DOHH2 (cell line): ENCODE results near the gene CTXN3.

ENCODE experiments used
- H3F3A ChIP-seq: fragments of 200-600 bp; sonication (generic), shearing (Covaris generic); 2 replicates; pipeline ENCODE4 v1.6.0; 2016; ENCODE audit warnings: antibody characterized with exemption, mild to moderate bottlenecking; ENCODE audit not compliant: control insufficient read depth, insufficient read depth
- H3K27ac ChIP-seq: fragments of 200-600 bp; sonication (generic); 2 replicates; pipeline ENCODE4 v1.5.1; 2014; ENCODE audit warnings: low read depth, mild to moderate bottlenecking, low read length, moderate library complexity
- H3K27me3 ChIP-seq: fragments of 200-600 bp; sonication (generic); 2 replicates; pipeline ENCODE4 v1.6.1; 2014; ENCODE audit warnings: mild to moderate bottlenecking, low read length, mixed read lengths; ENCODE audit not compliant: control insufficient read depth
- H3K36me3 ChIP-seq: fragments of 200-600 bp; sonication (generic); 2 replicates; pipeline ENCODE4 v1.6.1; 2014; ENCODE audit warnings: mild to moderate bottlenecking, low read length, moderate library complexity, mixed read lengths; ENCODE audit not compliant: control insufficient read depth
- H3K4me1 ChIP-seq: fragments of 200-600 bp; sonication (generic); 2 replicates; pipeline ENCODE4 v1.6.1; 2014; ENCODE audit warnings: mild to moderate bottlenecking, low read length, mixed read lengths; ENCODE audit not compliant: control insufficient read depth
- H3K4me2 ChIP-seq: fragments of 200-600 bp; sonication (generic); 2 replicates; pipeline ENCODE4 v1.6.0; 2014; ENCODE audit warnings: mild to moderate bottlenecking, low read length, moderate library complexity
- H3K4me3 ChIP-seq: fragments of 200-600 bp; sonication (generic); 2 replicates; pipeline ENCODE4 v1.5.1; 2014; ENCODE audit warnings: mild to moderate bottlenecking, low read length, mixed read lengths
- H3K79me2 ChIP-seq: fragments of 200-600 bp; sonication (generic); 2 replicates; pipeline ENCODE4 v1.6.1; 2014; ENCODE audit warnings: mild to moderate bottlenecking, low read length, mixed read lengths; ENCODE audit not compliant: control insufficient read depth
- H3K9me2 ChIP-seq: fragments of 200-600 bp; sonication (generic); replicated peaks from 2 replicates; pipeline ENCODE4 v1.6.1; 2014; ENCODE audit warnings: mild to moderate bottlenecking, low read length, mixed read lengths; ENCODE audit not compliant: control insufficient read depth
- H3K9me3 ChIP-seq: fragments of 200-600 bp; sonication (generic); 2 replicates; pipeline ENCODE4 v1.6.1; 2014; ENCODE audit warnings: antibody characterized with exemption, low read length, mixed read lengths; ENCODE audit not compliant: control insufficient read depth, insufficient read depth
- H4K20me1 ChIP-seq: fragments of 200-600 bp; sonication (generic); 2 replicates; pipeline ENCODE4 v1.6.0; 2014; ENCODE audit warnings: low read depth, mild to moderate bottlenecking, antibody characterized with exemption, low read length, moderate library complexity; ENCODE audit not compliant: control insufficient read depth, insufficient read depth
- EZH2phosphoT487 ChIP-seq: fragments of 200-600 bp; sonication (generic); IDR thresholded peaks from 2 replicates; pipeline ENCODE4 v1.6.1; 2017; ENCODE audit warnings: borderline replicate concordance, mild to moderate bottlenecking, antibody characterized with exemption, low read length, moderate library complexity, mixed read lengths
- TF ChIP-seq, protein P1 (sequence below): fragments of 200-600 bp; sonication (generic); IDR thresholded peaks from one replicate; pipeline ENCODE4 v1.5.1; 2014; ENCODE audit warnings: antibody characterized with exemption, mild to moderate bottlenecking, low read depth, low read length; ENCODE audit not compliant: poor library complexity, severe bottlenecking

Gene CTXN3

GRCh38 chr5:127685662-127686061 lies 36.8 kb downstream of the CTXN3 start:
- Histone ChIP-seq H3K27me3 (no peaks in the 10 kb centered on the region), H3K79me2 (no peaks in the 10 kb centered on the region), H3K4me2 (no peak overlapping the region), H4K20me1 (no peaks in the 10 kb centered on the region), H3K36me3 (no peaks in the 10 kb centered on the region), H3K4me1 (no peaks in the 10 kb centered on the region), H3K9me3 (no peaks in the 10 kb centered on the region), H3K27ac (no peak overlapping the region), H3F3A (no peaks in the 10 kb centered on the region), H3K9me2 (no peaks in the 10 kb centered on the region), H3K4me3 (no peak overlapping the region)
- TF ChIP-seq, protein P1, sequence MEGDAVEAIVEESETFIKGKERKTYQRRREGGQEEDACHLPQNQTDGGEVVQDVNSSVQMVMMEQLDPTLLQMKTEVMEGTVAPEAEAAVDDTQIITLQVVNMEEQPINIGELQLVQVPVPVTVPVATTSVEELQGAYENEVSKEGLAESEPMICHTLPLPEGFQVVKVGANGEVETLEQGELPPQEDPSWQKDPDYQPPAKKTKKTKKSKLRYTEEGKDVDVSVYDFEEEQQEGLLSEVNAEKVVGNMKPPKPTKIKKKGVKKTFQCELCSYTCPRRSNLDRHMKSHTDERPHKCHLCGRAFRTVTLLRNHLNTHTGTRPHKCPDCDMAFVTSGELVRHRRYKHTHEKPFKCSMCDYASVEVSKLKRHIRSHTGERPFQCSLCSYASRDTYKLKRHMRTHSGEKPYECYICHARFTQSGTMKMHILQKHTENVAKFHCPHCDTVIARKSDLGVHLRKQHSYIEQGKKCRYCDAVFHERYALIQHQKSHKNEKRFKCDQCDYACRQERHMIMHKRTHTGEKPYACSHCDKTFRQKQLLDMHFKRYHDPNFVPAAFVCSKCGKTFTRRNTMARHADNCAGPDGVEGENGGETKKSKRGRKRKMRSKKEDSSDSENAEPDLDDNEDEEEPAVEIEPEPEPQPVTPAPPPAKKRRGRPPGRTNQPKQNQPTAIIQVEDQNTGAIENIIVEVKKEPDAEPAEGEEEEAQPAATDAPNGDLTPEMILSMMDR, result no peak

DNA sequence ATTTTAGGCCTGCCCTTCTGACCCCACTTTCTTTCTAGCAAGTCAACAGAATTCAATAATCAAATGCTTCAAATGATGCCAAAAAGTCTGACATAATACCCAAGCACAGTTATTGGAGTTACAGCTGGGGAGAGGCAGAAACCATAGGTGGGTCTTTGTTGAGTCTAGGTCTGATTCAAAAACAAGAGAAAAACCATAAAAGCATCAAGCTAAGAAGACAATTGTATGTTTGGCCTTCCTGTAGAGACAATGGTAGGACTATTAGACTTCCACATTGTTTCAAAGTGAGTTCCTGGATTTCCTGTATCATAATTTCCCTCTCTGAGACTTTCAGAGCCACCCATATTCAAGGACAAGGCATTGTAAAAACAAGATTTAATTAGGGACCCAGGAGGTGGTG lies 37.5 kb downstream of the CTXN3 start:
- no peak overlapping the region for H3K4me3 ChIP-seq
- H3K4me1 ChIP-seq, result no peaks in the 10 kb centered on the region
- no peaks in the 10 kb centered on the region for H3F3A ChIP-seq
- no peaks in the 10 kb centered on the region for H3K9me2 ChIP-seq
- H3K27me3 ChIP-seq, result no peaks in the 10 kb centered on the region
- no peaks in the 10 kb centered on the region for H3K79me2 ChIP-seq
- H3K27ac ChIP-seq, result no peak overlapping the region
- TF ChIP-seq, protein P1, result no peak
- TF ChIP-seq EZH2phosphoT487, result no peak
- no peaks in the 10 kb centered on the region for H3K9me3 ChIP-seq
- H4K20me1 ChIP-seq, result no peaks in the 10 kb centered on the region
- H3K36me3 ChIP-seq, result no peaks in the 10 kb centered on the region
- H3K4me2 ChIP-seq, result no peak overlapping the region

DNA sequence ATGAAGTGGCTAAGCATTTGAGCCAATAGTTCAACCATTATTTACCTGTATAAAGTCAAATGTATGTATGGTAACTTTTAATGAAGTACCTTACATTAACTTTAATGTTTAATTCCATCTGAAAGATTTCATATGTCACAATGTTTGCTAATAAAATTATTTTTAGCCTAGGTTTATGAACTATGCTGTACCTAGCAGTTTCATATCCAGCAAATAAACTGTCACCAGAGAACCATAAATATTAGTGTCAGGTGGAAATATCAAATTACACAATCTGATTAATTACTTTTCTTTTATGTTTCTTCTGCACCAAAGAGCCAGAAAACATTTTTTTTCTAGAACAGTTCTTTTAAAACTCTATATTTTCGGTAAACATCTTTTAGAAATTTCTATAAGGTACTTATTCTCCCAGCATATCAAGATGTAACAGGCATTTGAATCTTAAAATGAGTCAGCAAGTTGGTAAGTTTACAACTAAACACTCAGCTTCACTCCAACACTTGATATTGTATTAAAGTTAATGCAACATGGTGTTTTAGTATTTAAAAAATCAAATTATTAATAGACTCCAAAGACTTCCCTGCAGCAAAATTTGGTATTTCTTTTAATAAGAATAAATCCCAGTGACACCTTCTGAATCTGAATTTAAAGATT lies 45.8 kb downstream of the CTXN3 start:
- Histone ChIP-seq H3K4me3 (no peak overlapping the region), H3K9me3 (no peaks in the 10 kb centered on the region), H4K20me1 (no peaks in the 10 kb centered on the region), H3K27me3 (no peaks in the 10 kb centered on the region), H3K36me3 (no peaks in the 10 kb centered on the region), H3K4me1 (no peaks in the 10 kb centered on the region), H3K4me2 (no peak overlapping the region), H3K27ac (no peak overlapping the region), H3K9me2 (no peaks in the 10 kb centered on the region), H3F3A (no peaks in the 10 kb centered on the region), H3K79me2 (no peaks in the 10 kb centered on the region)
- TF ChIP-seq EZH2phosphoT487, result no peak

GRCh38 chr5:127695346-127695745 lies 46.5 kb downstream of the CTXN3 start:
- TF ChIP-seq, protein P1, result no peak
- TF ChIP-seq EZH2phosphoT487, result no peak
- Histone ChIP-seq H3K9me2 (no peaks in the 10 kb centered on the region), H3K27me3 (no peaks in the 10 kb centered on the region), H3K9me3 (no peaks in the 10 kb centered on the region), H3K4me1 (no peaks in the 10 kb centered on the region), H3K4me3 (no peak overlapping the region), H4K20me1 (no peaks in the 10 kb centered on the region), H3K36me3 (no peaks in the 10 kb centered on the region), H3F3A (no peaks in the 10 kb centered on the region), H3K79me2 (no peaks in the 10 kb centered on the region), H3K4me2 (no peak overlapping the region), H3K27ac (no peak overlapping the region)
